ENCODE data around the gene POLE3.

DNA sequence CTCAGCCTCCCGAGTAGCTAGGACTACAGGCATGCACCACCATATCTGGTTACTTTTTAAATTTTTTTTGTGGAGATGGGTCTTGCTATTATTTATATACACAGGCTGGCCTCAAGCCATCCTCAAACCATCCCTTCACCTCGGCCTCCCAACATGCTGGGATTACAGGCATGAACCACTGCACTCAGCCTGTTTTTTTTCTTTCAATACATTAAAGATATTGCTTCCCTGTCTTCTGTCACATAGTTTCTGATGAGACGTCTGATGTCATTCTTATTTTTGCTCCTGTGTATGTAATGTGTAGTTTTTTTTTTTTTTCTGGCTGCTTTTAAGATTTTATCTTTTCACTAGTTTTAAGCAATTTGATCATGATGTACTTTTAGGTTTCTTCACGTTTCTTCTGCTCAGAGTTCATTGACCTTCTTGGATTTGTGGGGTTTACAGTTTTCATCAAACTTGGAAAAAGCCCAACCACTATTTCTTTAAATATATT, 41.7 kb upstream of the POLE3 start:
- TF ChIP-seq USF1 (IDR thresholded peaks at IDR 0.05) (no peak), REST (IDR thresholded peaks at IDR 0.05; ENCODE audit: low read depth) (no peak)
